HEK293T (cell line): Measurements from ENCODE around the gene GDF2.

ENCODE experiments used
- CTCF ChIA-PET: fragments of 350-600 bp; formaldehyde crosslinking; extraction: SDS; loops from one replicate; lab custom pipeline; 2021; ENCODE audit warnings: antibody characterized with exemption, inconsistent platforms; lab: Yijun Ruan, JAX
- POLR2A ChIA-PET: fragments of 350-600 bp; formaldehyde crosslinking; extraction: SDS; loops from one replicate; lab custom pipeline; 2020; ENCODE audit warnings: antibody characterized with exemption, inconsistent platforms; lab: Yijun Ruan, JAX
- DNase-seq: peaks from one replicate; pipeline ENCODE4 v3.0.0; 2012; ENCODE audit warnings: mixed read lengths; ENCODE audit errors: extremely low spot score
- ARNT ChIP-seq: fragments of 450-650 bp; IDR thresholded peaks from 2 replicates; pipeline ENCODE4 v1.6.1; 2017; ENCODE audit warnings: mild to moderate bottlenecking
- BHLHE40 ChIP-seq: fragments of 450-650 bp; IDR thresholded peaks from 2 replicates; pipeline ENCODE4 v1.6.1; 2016; ENCODE audit warnings: mild to moderate bottlenecking, moderate library complexity, borderline replicate concordance
- CTBP1 ChIP-seq: fragments of 450-650 bp; IDR thresholded peaks from 2 replicates; pipeline ENCODE4 v1.6.1; 2016; ENCODE audit warnings: borderline replicate concordance
- ELF4 ChIP-seq: fragments of 450-650 bp; IDR thresholded peaks from 2 replicates; pipeline ENCODE4 v1.6.1; 2017; ENCODE audit warnings: antibody characterized with exemption
- FOXA1 ChIP-seq: fragments of 450-650 bp; IDR thresholded peaks from 2 replicates; pipeline ENCODE4 v1.6.1; 2016; ENCODE audit warnings: mild to moderate bottlenecking
- FOXK2 ChIP-seq: fragments of 450-650 bp; IDR thresholded peaks from 2 replicates; pipeline ENCODE4 v1.6.1; 2016; ENCODE audit warnings: mild to moderate bottlenecking
- FOXM1 ChIP-seq: fragments of 450-650 bp; IDR thresholded peaks from 2 replicates; pipeline ENCODE4 v1.6.1; 2017; ENCODE audit warnings: mild to moderate bottlenecking, borderline replicate concordance
- HDGF ChIP-seq: fragments of 450-650 bp; IDR thresholded peaks from 2 replicates; pipeline ENCODE4 v1.6.1; 2017; ENCODE audit warnings: antibody characterized with exemption, borderline replicate concordance
- L3MBTL2 ChIP-seq: fragments of 450-650 bp; conservative IDR thresholded peaks from 2 replicates; pipeline ENCODE4 v1.6.1; 2016; ENCODE audit warnings: mild to moderate bottlenecking
- LEF1 ChIP-seq: fragments of 450-650 bp; IDR thresholded peaks from 2 replicates; pipeline ENCODE4 v1.6.1; 2017; ENCODE audit warnings: mild to moderate bottlenecking, borderline replicate concordance
- NFRKB ChIP-seq: fragments of 450-650 bp; IDR thresholded peaks from 2 replicates; pipeline ENCODE4 v1.6.1; 2016; ENCODE audit warnings: mild to moderate bottlenecking, moderate library complexity
- SP1 ChIP-seq: fragments of 450-650 bp; IDR thresholded peaks from 2 replicates; pipeline ENCODE4 v1.6.1; 2017
- SUZ12 ChIP-seq: fragments of 450-650 bp; IDR thresholded peaks from 2 replicates; pipeline ENCODE4 v1.6.1; 2016; ENCODE audit warnings: mild to moderate bottlenecking
- TARDBP ChIP-seq: fragments of 450-650 bp; IDR thresholded peaks from 2 replicates; pipeline ENCODE4 v1.6.1; 2016
- ZNF384 ChIP-seq: fragments of 450-650 bp; IDR thresholded peaks from 2 replicates; pipeline ENCODE4 v1.6.1; 2016
- TF ChIP-seq, protein P1 (sequence below): fragments of 450-650 bp; IDR thresholded peaks from 2 replicates; pipeline ENCODE4 v1.6.1; 2016

The GDF2 gene

DNA sequence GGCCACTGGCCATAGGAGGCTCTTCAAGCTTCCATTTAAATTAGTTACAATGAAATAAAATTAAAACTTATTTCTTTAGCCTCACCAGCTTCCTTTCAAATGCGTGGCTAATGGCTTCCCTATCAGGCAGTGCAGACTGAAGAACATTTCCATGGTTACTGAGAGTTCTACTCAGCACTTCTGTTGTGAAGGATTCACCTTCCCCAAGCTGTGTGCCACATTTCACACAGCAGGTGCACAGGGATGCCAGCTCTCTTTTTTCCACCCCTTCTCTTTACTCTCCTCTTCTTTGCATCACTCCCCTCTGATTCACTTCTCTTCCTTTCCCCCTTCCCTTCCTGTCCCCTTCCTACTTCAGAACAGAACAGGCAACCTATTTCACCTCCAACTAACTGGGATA lies 833 bp downstream of the GDF2 start:
- CTCF ChIA-PET = interaction anchor here (1.6 kb wide), 1 partner anchor 18 kb away, joined by 4 read pairs; no protein-coding TSS in a partner anchor
- DNase-seq = no peak
- POLR2A ChIA-PET = no interaction called here
- TF ChIP-seq FOXK2 (no peak), NFRKB (no peak), TARDBP (no peak), L3MBTL2 (no peak), CTBP1 (no peak), FOXA1 (no peak), ELF4 (no peak), HDGF (no peak), ZNF384 (no peak), SP1 (no peak), FOXM1 (no peak)
- TF ChIP-seq, protein P1, sequence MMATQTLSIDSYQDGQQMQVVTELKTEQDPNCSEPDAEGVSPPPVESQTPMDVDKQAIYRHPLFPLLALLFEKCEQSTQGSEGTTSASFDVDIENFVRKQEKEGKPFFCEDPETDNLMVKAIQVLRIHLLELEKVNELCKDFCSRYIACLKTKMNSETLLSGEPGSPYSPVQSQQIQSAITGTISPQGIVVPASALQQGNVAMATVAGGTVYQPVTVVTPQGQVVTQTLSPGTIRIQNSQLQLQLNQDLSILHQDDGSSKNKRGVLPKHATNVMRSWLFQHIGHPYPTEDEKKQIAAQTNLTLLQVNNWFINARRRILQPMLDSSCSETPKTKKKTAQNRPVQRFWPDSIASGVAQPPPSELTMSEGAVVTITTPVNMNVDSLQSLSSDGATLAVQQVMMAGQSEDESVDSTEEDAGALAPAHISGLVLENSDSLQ = no peak

DNA sequence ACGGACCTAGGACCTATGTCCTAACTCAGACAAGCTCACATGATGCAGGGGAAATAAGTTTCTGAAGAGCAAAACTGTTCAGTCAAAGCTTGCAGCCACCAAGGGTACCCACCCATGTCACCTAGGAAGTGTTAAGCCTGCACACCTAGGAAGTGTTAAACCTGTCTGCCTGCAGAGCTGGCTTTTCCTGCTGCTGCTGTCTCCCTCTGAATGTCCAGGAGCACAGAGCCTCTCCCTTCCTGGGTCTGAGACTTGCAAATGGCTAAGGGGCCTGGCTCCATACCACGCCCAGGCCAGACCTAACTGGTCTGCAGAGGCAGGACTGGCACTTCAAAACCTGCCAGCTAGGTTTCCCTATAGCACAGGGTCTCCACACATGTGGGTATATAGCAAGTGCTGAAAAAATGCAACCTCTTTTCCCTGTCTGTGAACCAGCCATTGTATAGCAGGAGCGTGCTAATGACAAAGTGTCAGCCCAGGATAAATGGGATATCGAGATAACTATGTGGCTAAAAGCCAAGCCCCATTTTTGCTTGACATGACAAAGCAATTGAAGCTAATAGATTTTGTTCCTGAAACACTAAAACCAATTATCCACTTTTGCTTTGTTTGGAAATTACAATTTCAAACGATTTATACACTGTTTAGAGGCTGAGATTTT lies 1.5 kb downstream of the GDF2 start:
- ChIA-PET POLR2A (no interaction called here), CTCF (interaction anchor here (0.8 to 1.6 kb wide), 2 partner anchors 12 to 17 kb away, joined by 3 to 4 read pairs; no protein-coding TSS in a partner anchor)
- TF ChIP-seq FOXM1 (no peak), ELF4 (no peak), ARNT (no peak), TARDBP (no peak), L3MBTL2 (no peak), BHLHE40 (no peak), HDGF (no peak), ZNF384 (no peak), CTBP1 (no peak), SP1 (no peak), FOXA1 (no peak), LEF1 (no peak), FOXK2 (no peak), SUZ12 (no peak), NFRKB (no peak)
- TF ChIP-seq, protein P1 = no peak
- DNase-seq = no peak

DNA sequence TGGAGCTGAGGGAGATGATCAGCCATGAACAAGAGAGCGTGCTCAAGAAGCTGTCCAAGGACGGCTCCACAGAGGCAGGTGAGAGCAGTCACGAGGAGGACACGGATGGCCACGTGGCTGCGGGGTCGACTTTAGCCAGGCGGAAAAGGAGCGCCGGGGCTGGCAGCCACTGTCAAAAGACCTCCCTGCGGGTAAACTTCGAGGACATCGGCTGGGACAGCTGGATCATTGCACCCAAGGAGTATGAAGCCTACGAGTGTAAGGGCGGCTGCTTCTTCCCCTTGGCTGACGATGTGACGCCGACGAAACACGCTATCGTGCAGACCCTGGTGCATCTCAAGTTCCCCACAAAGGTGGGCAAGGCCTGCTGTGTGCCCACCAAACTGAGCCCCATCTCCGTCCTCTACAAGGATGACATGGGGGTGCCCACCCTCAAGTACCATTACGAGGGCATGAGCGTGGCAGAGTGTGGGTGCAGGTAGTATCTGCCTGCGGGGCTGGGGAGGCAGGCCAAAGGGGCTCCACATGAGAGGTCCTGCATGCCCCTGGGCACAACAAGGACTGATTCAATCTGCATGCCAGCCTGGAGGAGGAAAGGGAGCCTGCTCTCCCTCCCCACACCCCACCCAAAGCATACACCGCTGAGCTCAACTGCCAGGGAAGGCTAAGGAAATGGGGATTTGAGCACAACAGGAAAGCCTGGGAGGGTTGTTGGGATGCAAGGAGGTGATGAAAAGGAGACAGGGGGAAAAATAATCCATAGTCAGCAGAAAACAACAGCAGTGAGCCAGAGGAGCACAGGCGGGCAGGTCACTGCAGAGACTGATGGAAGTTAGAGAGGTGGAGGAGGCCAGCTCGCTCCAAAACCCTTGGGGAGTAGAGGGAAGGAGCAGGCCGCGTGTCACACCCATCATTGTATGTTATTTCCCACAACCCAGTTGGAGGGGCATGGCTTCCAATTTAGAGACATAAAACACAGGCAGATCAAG lies 3.3 kb downstream of the GDF2 start:
- POLR2A ChIA-PET = no interaction called here
- DNase-seq = no peak
- CTCF ChIA-PET = no interaction called here
- TF ChIP-seq L3MBTL2 (no peak), SP1 (no peak), FOXA1 (no peak), ELF4 (no peak), HDGF (no peak), FOXM1 (no peak), BHLHE40 (no peak), ZNF384 (no peak), FOXK2 (no peak), SUZ12 (no peak), ARNT (no peak), CTBP1 (no peak), LEF1 (no peak), TARDBP (no peak), NFRKB (no peak)
- TF ChIP-seq, protein P1 = no peak

DNA sequence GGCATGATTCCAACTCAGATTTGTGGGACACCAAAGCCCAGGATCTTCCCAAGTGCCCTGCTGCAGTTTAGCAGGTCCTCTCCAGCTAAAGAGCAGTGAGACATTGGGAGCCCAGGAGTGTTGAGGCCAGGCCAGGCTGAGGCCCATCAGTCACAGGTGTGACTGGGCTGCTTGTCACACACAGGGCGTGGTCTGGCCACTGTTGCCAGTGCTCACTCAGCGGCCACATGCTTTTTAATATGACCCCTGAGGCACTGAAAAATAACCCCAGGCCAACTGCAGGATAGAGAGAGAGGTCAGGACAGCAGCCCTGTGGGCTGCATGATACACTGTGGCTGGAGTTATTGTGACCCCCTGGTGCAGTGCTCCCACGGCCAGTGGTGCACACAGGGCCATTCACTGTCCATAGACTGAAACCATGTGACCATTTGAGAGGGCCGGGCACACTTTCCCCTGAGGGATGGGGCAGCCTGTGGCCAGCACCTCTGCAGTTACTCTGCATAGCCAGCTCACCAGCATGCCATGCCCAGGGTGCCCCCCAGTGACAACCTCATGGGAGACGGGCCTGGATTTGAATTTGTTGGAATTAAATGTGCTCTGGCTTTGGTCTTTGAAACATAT lies 4.2 kb downstream of the GDF2 start:
- ChIA-PET POLR2A (no interaction called here), CTCF (no interaction called here)
- DNase-seq = no peak
- TF ChIP-seq ZNF384 (no peak), LEF1 (no peak), SP1 (no peak), BHLHE40 (no peak), NFRKB (no peak), HDGF (no peak), FOXM1 (no peak)
- TF ChIP-seq, protein P1 = no peak

DNA sequence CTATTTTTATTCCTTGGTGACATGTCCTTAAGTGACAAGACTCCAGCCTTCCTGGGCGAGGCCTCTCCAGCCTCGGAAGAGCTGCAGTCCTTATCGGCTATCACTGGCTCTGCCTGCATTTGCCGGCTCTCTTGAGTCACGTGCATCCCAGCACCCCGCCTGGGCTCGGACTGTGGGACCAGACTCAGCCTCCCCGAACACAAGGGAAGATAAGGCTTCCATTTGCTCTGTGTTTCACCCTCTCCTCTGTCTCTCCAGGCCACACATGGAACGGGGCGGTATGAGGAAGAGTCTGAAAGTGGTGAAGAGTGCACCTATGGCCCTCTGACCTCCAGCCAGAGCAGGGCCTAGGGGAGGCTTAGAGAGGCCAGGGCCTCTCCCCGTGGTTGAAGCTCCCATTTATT lies 4.7 kb downstream of the GDF2 start:
- no peak for TF ChIP-seq BHLHE40
- TF ChIP-seq ARNT = no peak
- TF ChIP-seq SP1 = no peak
- no peak for TF ChIP-seq NFRKB
- TF ChIP-seq, protein P1 = no peak
- TF ChIP-seq ZNF384 = no peak
- no peak for TF ChIP-seq CTBP1
- no peak for TF ChIP-seq FOXM1
- TF ChIP-seq HDGF = no peak
- ChIA-PET CTCF (no interaction called here), POLR2A (no interaction called here)
- DNase-seq = no peak
